Lower lobe of right lung (tissue), 2 donors: Measurements from ENCODE around the gene SCYGR7. TPM values are rescaled to one million over a fixed set of nuclear protein-coding genes. Genes with fewer than 3 reads are reported as not detected.

ENCODE experiments used
- ATAC-seq, 2 donors: fragments of 200-7000 bp; cut with Tn5 transposase; one replicate each; pipeline ENCODE4 v1.9.1; 2020 to 2022; ENCODE audit warnings: mild to moderate bottlenecking in 2 of 2, moderate library complexity in 2 of 2
- DNase-seq: peaks from one replicate; pipeline ENCODE4 v3.0.0-alpha.2; 2020
- H3K27ac ChIP-seq: fragments of 200-600 bp; one replicate; pipeline ENCODE4 v1.8.0; 2022
- H3K27me3 ChIP-seq: fragments of 200-600 bp; one replicate; pipeline ENCODE4 v1.8.0; 2022; ENCODE audit warnings: low read depth
- H3K36me3 ChIP-seq: fragments of 200-600 bp; one replicate; pipeline ENCODE4 v1.8.0; 2022; ENCODE audit warnings: mild to moderate bottlenecking
- H3K4me1 ChIP-seq: fragments of 200-600 bp; one replicate; pipeline ENCODE4 v1.8.0; 2022
- H3K4me3 ChIP-seq: fragments of 200-600 bp; one replicate; pipeline ENCODE4 v1.8.0; 2022; ENCODE audit warnings: mild to moderate bottlenecking
- H3K9me3 ChIP-seq: fragments of 200-600 bp; one replicate; pipeline ENCODE4 v1.8.0; 2022
- CTCF ChIP-seq: fragments of 200-600 bp; IDR thresholded peaks from one replicate; pipeline ENCODE4 v1.8.0; 2022; ENCODE audit warnings: antibody characterized with exemption, mild to moderate bottlenecking
- intact Hi-C: fragments of 100-400 bp; cut with DNase I; formaldehyde crosslinking; loops from one replicate; pipeline ENCODE4 v1.11.0; 2022
- total RNA-seq: library from RNA; stranded (reverse); fragmentation: NEBNext Ultra II Directional; extraction: Animal tissue kit (Norgen Biotek cat#: 25700); gene quantifications from one replicate; pipeline ENCODE4 v1.2.1, GENCODE V29; 2021
- donor health status: DM: no; HTN: yes; CAD: no; lungs with severe emphysema.

SCYGR7 gene
- total RNA-seq, 1 donor from 2014 or later: not detected

- H3K4me1 ChIP-seq: no peaks in the 10 kb centered on the region
- no peaks in the 10 kb centered on the region for H3K27me3 ChIP-seq
- H3K36me3 ChIP-seq: no peaks in the 10 kb centered on the region
- no peak overlapping the region for H3K4me3 ChIP-seq
- no peak overlapping the region for H3K27ac ChIP-seq
- no peak for TF ChIP-seq CTCF
- DNase-seq (no peak), ATAC-seq (no peak)
- intact Hi-C loops: no loop called here
- H3K9me3 ChIP-seq: no peaks in the 10 kb centered on the region
These were observed 44.8 kb downstream of the SCYGR7 start for GRCh38 chr2:227772932-227773331.

- Histone ChIP-seq H3K4me1 (no peaks in the 10 kb centered on the region), H3K27me3 (no peaks in the 10 kb centered on the region), H3K36me3 (no peaks in the 10 kb centered on the region), H3K4me3 (no peak overlapping the region), H3K9me3 (no peaks in the 10 kb centered on the region), H3K27ac (no peak overlapping the region)
- peak; percentile 48 to 73 for ATAC-seq
- intact Hi-C loops: no loop called here
- DNase-seq: no peak
- peak; percentile 34 for TF ChIP-seq CTCF
These were observed 46.0 kb downstream of the SCYGR7 start for GRCh38 chr2:227774011-227774624.

- DNase-seq: no peak
- Histone ChIP-seq H3K27me3 (no peaks in the 10 kb centered on the region), H3K4me3 (no peak overlapping the region), H3K4me1 (no peaks in the 10 kb centered on the region), H3K27ac (no peak overlapping the region), H3K9me3 (no peaks in the 10 kb centered on the region), H3K36me3 (no peaks in the 10 kb centered on the region)
- intact Hi-C loops: no loop called here
- no peak for ATAC-seq
- no peak for TF ChIP-seq CTCF
These were observed 47.0 kb downstream of the SCYGR7 start for GRCh38 chr2:227774895-227775842.

Other genes with a start within 250 kb of the SCYGR7 start
- not detected for gene SCYGR2, start 129.4 kb upstream of the SCYGR7 start, total RNA-seq
- not detected for gene SCYGR3, start 113.5 kb upstream of the SCYGR7 start, total RNA-seq
- gene SCYGR4, start 110.8 kb upstream of the SCYGR7 start, total RNA-seq: not detected
- gene SCYGR5, start 61.5 kb upstream of the SCYGR7 start, total RNA-seq: not detected
- 40.7 TPM for gene SLC19A3, start 10.3 kb upstream of the SCYGR7 start, total RNA-seq
- not detected for gene SCYGR6, start 3.6 kb upstream of the SCYGR7 start, total RNA-seq
- not detected for gene SCYGR8, start 17.6 kb downstream of the SCYGR7 start, total RNA-seq
- gene CCL20, start 85.5 kb downstream of the SCYGR7 start, total RNA-seq: 1.6 TPM
- 4.9 TPM for gene DAW1, start 143.3 kb downstream of the SCYGR7 start, total RNA-seq